ENCODE data around the gene PPIL1. TPM values are rescaled to one million over a fixed set of nuclear protein-coding genes. Genes with fewer than 3 reads are reported as not detected.

Gene PPIL1
- polyA plus RNA-seq, 1 donor (not counting 4 experiments of a cell fraction or from before 2014, with no cell fraction given), result 45.5 TPM

DNA sequence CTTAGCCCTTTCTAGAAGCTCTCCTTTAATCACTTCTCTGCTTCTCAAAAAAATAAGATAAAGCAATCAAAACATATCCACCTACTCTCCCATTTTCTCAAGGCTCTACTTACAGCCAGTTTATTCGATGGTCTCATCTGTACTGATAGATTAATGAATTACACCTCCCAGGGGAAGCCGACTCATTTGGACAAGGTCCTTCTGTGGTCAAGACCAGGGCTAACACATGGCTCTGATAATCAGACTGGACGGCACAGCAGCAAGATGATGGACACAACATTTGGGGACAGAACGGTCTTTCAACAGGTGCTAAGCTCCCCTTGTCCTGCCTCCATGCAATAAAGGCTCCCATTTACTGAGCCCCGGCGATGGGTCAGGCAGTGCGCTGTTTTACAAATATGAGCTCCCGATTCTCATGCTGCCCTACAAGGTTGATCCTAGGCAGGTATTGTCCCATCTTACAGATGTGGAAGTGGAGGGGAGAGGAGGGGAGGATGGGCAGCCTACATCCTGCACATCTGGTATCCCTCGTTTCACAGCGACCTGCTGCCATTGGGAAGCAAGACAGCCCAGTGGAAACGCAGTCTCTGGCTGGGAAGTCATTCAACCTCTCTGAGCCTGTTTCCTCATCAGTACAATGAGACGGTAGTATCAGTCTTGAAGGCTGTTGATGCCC lies 51.0 kb downstream of the PPIL1 start:
- TF ChIP-seq, protein P1, sequence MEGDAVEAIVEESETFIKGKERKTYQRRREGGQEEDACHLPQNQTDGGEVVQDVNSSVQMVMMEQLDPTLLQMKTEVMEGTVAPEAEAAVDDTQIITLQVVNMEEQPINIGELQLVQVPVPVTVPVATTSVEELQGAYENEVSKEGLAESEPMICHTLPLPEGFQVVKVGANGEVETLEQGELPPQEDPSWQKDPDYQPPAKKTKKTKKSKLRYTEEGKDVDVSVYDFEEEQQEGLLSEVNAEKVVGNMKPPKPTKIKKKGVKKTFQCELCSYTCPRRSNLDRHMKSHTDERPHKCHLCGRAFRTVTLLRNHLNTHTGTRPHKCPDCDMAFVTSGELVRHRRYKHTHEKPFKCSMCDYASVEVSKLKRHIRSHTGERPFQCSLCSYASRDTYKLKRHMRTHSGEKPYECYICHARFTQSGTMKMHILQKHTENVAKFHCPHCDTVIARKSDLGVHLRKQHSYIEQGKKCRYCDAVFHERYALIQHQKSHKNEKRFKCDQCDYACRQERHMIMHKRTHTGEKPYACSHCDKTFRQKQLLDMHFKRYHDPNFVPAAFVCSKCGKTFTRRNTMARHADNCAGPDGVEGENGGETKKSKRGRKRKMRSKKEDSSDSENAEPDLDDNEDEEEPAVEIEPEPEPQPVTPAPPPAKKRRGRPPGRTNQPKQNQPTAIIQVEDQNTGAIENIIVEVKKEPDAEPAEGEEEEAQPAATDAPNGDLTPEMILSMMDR (optimal IDR thresholded peaks at IDR 0.05 in 1 of 3, IDR thresholded peaks at IDR 0.05 in 1 of 3, conservative IDR thresholded peaks at IDR 0.05 in 1 of 3; ENCODE audit: extremely low read depth in 1 of 3, insufficient read depth in 2 of 3, low read length in 3 of 3), result no peak
- no peak for TF ChIP-seq EZH2 (IDR thresholded peaks at IDR 0.05; ENCODE audit: low read length)
- H4K20me1 ChIP-seq (ENCODE audit: control insufficient read depth, extremely low read depth, insufficient read depth, low read length), result no peaks in the 10 kb centered on the region
- H2AFZ ChIP-seq (ENCODE audit: control insufficient read depth, low read length), result no peak overlapping the region
- FAIRE-seq, result no peak
- H3K9me3 ChIP-seq (ENCODE audit: control insufficient read depth, low read depth, low read length), result no peaks in the 10 kb centered on the region
- no peaks in the 10 kb centered on the region for H3K79me2 ChIP-seq (ENCODE audit: control insufficient read depth, insufficient read depth, low read length)
- H3K36me3 ChIP-seq (ENCODE audit: control insufficient read depth in 2 of 2, extremely low read depth in 1 of 2, insufficient read depth in 2 of 2, low read length in 2 of 2), result no peaks in the 10 kb centered on the region
- H3K9me1 ChIP-seq (ENCODE audit: control insufficient read depth, extremely low read depth, insufficient read depth, low read length), result no peaks in the 10 kb centered on the region
- no peak overlapping the region for H3K4me2 ChIP-seq (ENCODE audit: control insufficient read depth, extremely low read depth, insufficient read depth, low read depth, low read length)
- H3K27ac ChIP-seq (ENCODE audit: control insufficient read depth, insufficient read depth, low read length), result no peak overlapping the region
- dilution Hi-C loops (cut with MboI; ENCODE audit: extremely low pct_ligation_motif_present, low sequenced_read_pairs), result no loop called here
- no peaks in the 10 kb centered on the region for H3K27me3 ChIP-seq (ENCODE audit: control insufficient read depth, extremely low read depth, insufficient read depth, low read length)
- no peak overlapping the region for H3K9ac ChIP-seq (ENCODE audit: control insufficient read depth, extremely low read depth, insufficient read depth, low read length)
- peaks cover 17% of the 10 kb centered on the region for H3K4me1 ChIP-seq (ENCODE audit: control insufficient read depth, extremely low read depth, insufficient read depth, low read length)
- H3K4me3 ChIP-seq (ENCODE audit: control insufficient read depth in 2 of 3, extremely low read depth in 1 of 3, insufficient read depth in 2 of 3, low read depth in 1 of 3, low read length in 3 of 3), result no peak overlapping the region
- DNase-seq (ENCODE audit: low read depth, low spot score), result no peak

DNA sequence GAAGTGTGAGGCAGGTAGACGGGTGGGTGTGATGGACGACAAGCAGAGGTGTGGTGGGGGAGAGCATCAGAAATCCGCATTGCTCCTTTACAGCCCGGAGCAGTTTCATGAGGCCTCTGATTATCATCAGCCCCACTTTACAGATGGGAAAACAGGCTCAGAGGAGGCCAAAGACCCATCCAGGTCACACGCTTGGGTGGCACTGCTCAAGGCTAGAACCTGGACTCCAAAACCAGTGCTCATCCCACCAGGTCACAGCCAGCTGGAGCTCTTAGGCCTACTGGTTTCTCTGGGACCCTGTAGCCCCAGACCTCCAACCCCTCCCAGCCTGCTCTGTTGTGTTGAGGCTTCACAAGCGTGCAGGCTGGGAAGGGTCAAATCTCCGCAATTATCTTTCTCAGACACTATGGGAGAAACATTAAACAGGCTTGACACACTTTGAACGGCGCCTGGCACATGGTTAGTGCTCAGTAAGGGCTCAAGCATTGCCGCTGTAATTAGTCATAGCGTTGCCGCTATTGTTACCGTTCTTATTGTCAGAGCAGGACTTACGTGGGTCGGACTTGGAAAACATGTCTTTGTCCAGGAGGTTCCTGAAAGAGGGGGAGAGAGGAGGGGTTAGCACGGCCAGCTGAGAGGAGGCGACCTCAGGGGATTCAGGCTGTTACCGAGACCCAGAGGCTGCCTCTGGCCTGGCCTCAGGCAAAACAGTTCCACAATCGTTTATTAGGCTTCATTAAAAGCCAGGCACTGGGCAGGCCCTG lies 51.9 kb downstream of the PPIL1 start:
- H3K9ac ChIP-seq (ENCODE audit: control insufficient read depth, extremely low read depth, insufficient read depth, low read length), result no peak overlapping the region
- H2AFZ ChIP-seq (ENCODE audit: control insufficient read depth, low read length), result no peak overlapping the region
- H4K20me1 ChIP-seq (ENCODE audit: control insufficient read depth, extremely low read depth, insufficient read depth, low read length), result no peaks in the 10 kb centered on the region
- H3K4me1 ChIP-seq (ENCODE audit: control insufficient read depth, extremely low read depth, insufficient read depth, low read length), result peaks cover 17% of the 10 kb centered on the region
- dilution Hi-C loops (cut with MboI; ENCODE audit: extremely low pct_ligation_motif_present, low sequenced_read_pairs), result no loop called here
- no peaks in the 10 kb centered on the region for H3K9me3 ChIP-seq (ENCODE audit: control insufficient read depth, low read depth, low read length)
- no peak overlapping the region for H3K4me2 ChIP-seq (ENCODE audit: control insufficient read depth, extremely low read depth, insufficient read depth, low read depth, low read length)
- no peak for FAIRE-seq
- H3K4me3 ChIP-seq (ENCODE audit: control insufficient read depth in 2 of 3, extremely low read depth in 1 of 3, insufficient read depth in 2 of 3, low read depth in 1 of 3, low read length in 3 of 3), result no peak overlapping the region
- TF ChIP-seq EZH2 (IDR thresholded peaks at IDR 0.05; ENCODE audit: low read length), result no peak
- TF ChIP-seq, protein P1 (optimal IDR thresholded peaks at IDR 0.05 in 1 of 3, IDR thresholded peaks at IDR 0.05 in 1 of 3, conservative IDR thresholded peaks at IDR 0.05 in 1 of 3; ENCODE audit: extremely low read depth in 1 of 3, insufficient read depth in 2 of 3, low read length in 3 of 3), result no peak
- H3K27me3 ChIP-seq (ENCODE audit: control insufficient read depth, extremely low read depth, insufficient read depth, low read length), result no peaks in the 10 kb centered on the region
- no peaks in the 10 kb centered on the region for H3K36me3 ChIP-seq (ENCODE audit: control insufficient read depth in 2 of 2, extremely low read depth in 1 of 2, insufficient read depth in 2 of 2, low read length in 2 of 2)
- H3K9me1 ChIP-seq (ENCODE audit: control insufficient read depth, extremely low read depth, insufficient read depth, low read length), result no peaks in the 10 kb centered on the region
- H3K79me2 ChIP-seq (ENCODE audit: control insufficient read depth, insufficient read depth, low read length), result no peaks in the 10 kb centered on the region
- no peak overlapping the region for H3K27ac ChIP-seq (ENCODE audit: control insufficient read depth, insufficient read depth, low read length)
- DNase-seq (ENCODE audit: low read depth, low spot score), result no peak

Measured in keratinocyte (primary cell).